Muscle layer of duodenum (tissue), 2 donors: ENCODE measurements around the gene TYROBP.

Source experiments
- H3K27ac ChIP-seq: one replicate; pipeline ENCODE4 v1.7.0; 2013; ENCODE audit warnings: mild to moderate bottlenecking, low read length
- H3K27me3 ChIP-seq: one replicate; pipeline ENCODE4 v1.7.0; 2013; ENCODE audit warnings: low read depth, mild to moderate bottlenecking, control low read depth, low read length
- H3K36me3 ChIP-seq, 2 donors: one replicate each; pipeline ENCODE4 v1.7.0; 2013; ENCODE audit warnings: low read length in 2 of 2, control low read depth in 1 of 2, mild to moderate bottlenecking in 1 of 2; ENCODE audit not compliant: insufficient read depth in 2 of 2, control insufficient read depth in 1 of 2
- H3K4me1 ChIP-seq, 2 donors: one replicate each; pipeline ENCODE4 v1.7.0; 2013; ENCODE audit warnings: low read length in 2 of 2, mild to moderate bottlenecking in 2 of 2, control low read depth in 1 of 2, moderate library complexity in 1 of 2; ENCODE audit not compliant: insufficient read depth in 2 of 2, control insufficient read depth in 1 of 2
- H3K4me3 ChIP-seq, 2 donors: one replicate each; pipeline ENCODE4 v1.7.0; 2013; ENCODE audit warnings: low read length in 2 of 2, low read depth in 1 of 2, mild to moderate bottlenecking in 1 of 2
- H3K9me3 ChIP-seq, 2 donors: one replicate each; pipeline ENCODE4 v1.7.0; 2013; ENCODE audit warnings: low read length in 2 of 2, control low read depth in 1 of 2, mild to moderate bottlenecking in 1 of 2; ENCODE audit not compliant: control insufficient read depth in 1 of 2
- donor health status: healthy.

The TYROBP gene

DNA sequence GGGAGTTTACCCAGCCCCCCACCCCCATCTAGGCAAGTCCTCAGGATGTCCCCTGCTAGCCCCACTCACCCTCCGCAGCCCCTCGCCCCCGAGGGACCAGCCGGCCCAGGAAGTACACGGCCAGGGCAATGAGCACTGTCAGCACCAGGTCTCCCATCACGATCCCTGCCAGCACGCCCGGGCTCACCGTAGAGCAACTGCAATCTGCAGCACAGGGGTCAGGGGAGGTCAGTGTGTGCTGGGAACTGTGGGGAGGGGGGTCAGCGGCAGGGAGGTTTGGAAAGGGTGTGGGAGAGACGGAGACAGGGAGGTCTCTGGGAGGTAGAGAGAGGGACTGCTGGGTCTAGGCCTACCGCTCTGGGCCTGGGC lies 734 bp downstream of the TYROBP start:
- H3K27ac ChIP-seq: peak overlapping the region; percentile 75
- peak overlapping the region; percentile 40 to 48 for H3K4me3 ChIP-seq
- H3K4me1 ChIP-seq: peaks cover 0 to 15% of the 10 kb centered on the region in 2 donors
- no peaks in the 10 kb centered on the region for H3K36me3 ChIP-seq
- H3K9me3 ChIP-seq: no peaks in the 10 kb centered on the region
- H3K27me3 ChIP-seq: no peaks in the 10 kb centered on the region

- peak overlapping the region; percentile 53 for H3K27ac ChIP-seq
- no peaks in the 10 kb centered on the region for H3K27me3 ChIP-seq
- H3K36me3 ChIP-seq: no peaks in the 10 kb centered on the region
- H3K4me1 ChIP-seq: peaks cover 0 to 23% of the 10 kb centered on the region in 2 donors
- H3K9me3 ChIP-seq: no peaks in the 10 kb centered on the region
- no peak overlapping the region for H3K4me3 ChIP-seq
These were observed 2.8 kb downstream of the TYROBP start for GRCh38 chr19:35905178-35905727.

GRCh38 chr19:35904311-35905068 lies 3.6 kb downstream of the TYROBP start:
- H3K36me3 ChIP-seq: no peaks in the 10 kb centered on the region
- no peak overlapping the region for H3K4me3 ChIP-seq
- peaks cover 0 to 23% of the 10 kb centered on the region in 2 donors for H3K4me1 ChIP-seq
- H3K27me3 ChIP-seq: no peaks in the 10 kb centered on the region
- H3K9me3 ChIP-seq: no peaks in the 10 kb centered on the region
- H3K27ac ChIP-seq: peak overlapping the region; percentile 67

DNA sequence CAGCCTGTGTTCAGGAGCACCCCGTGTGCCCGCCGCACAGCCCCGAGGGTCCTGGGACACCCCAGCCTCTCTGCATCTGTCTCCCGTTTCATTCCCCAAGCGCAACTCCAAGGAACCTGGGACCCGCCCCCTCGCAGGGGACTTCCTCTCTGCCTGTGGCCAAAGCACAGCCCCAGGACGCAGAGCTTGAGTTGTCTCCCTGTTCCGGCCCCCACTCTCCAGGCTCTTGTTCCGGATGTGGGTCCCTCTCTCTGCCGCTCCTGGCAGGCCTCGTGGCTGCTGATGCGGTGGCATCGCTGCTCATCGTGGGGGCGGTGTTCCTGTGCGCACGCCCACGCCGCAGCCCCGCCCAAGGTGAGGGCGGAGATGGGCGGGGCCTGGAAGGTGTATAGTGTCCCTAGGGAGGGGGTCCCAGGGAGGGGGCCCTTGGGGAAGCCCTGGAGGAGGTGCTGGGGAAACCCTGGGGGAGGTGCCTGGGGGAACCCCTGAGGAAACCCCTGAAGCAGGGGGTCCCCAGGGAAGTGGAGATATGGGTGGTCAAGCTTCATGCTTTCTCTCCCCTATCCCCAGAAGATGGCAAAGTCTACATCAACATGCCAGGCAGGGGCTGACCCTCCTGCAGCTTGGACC lies 4.4 kb downstream of the TYROBP start:
- Histone ChIP-seq H3K36me3 (no peaks in the 10 kb centered on the region), H3K27me3 (no peaks in the 10 kb centered on the region), H3K9me3 (no peaks in the 10 kb centered on the region), H3K4me3 (peak overlapping the region in 1 of 2 donors; percentile 21), H3K27ac (peak overlapping the region; percentile 80), H3K4me1 (peaks cover 0 to 23% of the 10 kb centered on the region in 2 donors)

GRCh38 chr19:35902870-35903475 lies 5.1 kb downstream of the TYROBP start:
- H3K36me3 ChIP-seq: no peaks in the 10 kb centered on the region
- no peaks in the 10 kb centered on the region for H3K27me3 ChIP-seq
- no peaks in the 10 kb centered on the region for H3K9me3 ChIP-seq
- peaks cover 0 to 30% of the 10 kb centered on the region in 2 donors for H3K4me1 ChIP-seq
- peak overlapping the region; percentile 80 for H3K27ac ChIP-seq
- H3K4me3 ChIP-seq: peak overlapping the region; percentile 21 to 48

DNA sequence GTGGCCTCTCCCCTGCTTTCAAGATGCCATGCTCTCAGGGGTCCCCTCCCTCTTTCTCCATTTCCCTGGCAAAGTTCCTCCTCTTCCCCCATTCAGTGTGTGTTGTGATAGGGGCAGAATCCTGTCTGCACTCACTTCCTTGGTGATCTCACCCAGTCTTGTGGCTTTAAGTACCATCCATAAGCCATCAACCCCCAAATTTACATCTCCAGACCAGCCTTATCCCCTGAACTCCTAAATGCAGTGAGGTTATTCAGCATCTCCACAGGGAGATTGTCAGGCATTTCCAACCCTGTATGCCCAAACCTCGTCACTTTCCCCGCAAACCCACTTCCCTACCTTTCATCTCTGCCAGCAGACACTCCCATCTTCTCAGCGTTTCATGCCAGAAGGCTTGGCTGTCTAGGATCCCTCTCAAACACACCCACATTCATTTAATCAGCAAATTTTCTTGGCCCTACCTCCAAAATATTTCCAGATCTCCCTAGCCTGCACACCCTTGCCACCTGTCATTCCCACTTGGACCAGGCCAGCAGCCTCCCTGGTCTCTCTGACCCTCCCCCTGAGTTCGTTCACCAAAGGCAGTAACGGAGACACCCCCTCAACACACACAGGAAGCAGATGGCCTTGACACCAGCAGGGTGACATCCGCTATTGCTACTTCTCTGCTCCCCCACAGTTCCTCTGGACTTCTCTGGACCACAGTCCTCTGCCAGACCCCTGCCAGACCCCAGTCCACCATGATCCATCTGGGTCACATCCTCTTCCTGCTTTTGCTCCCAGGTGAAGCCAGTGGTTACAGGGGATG lies 6.0 kb downstream of the TYROBP start, which contains the start of gene HCST:
TSS of gene HCST (plus strand) at position 676 of the 808 bp plus-strand sequence. CDS start at position 741, 65 bp downstream.
- H3K9me3 ChIP-seq: no peaks in the 10 kb centered on the region
- H3K27me3 ChIP-seq: no peaks in the 10 kb centered on the region
- H3K36me3 ChIP-seq: peaks cover 2 to 4% of the 10 kb centered on the region in 2 donors
- peaks cover 0 to 36% of the 10 kb centered on the region in 2 donors for H3K4me1 ChIP-seq
- H3K27ac ChIP-seq: peak within 1 kb of the TSS; percentile 80
- H3K4me3 ChIP-seq: peak within 1 kb of the TSS; percentile 21 to 48

- H3K36me3 ChIP-seq: peaks cover 7 to 11% of the 10 kb centered on the region in 2 donors
- peak overlapping the region in 1 of 2 donors; percentile 92 for H3K4me3 ChIP-seq
- H3K27me3 ChIP-seq: no peaks in the 10 kb centered on the region
- H3K4me1 ChIP-seq: peaks cover 0 to 29% of the 10 kb centered on the region in 2 donors
- H3K27ac ChIP-seq: peak overlapping the region; percentile 80
- H3K9me3 ChIP-seq: no peaks in the 10 kb centered on the region
These were observed 6.9 kb downstream of the TYROBP start for GRCh38 chr19:35901055-35901644.

DNA sequence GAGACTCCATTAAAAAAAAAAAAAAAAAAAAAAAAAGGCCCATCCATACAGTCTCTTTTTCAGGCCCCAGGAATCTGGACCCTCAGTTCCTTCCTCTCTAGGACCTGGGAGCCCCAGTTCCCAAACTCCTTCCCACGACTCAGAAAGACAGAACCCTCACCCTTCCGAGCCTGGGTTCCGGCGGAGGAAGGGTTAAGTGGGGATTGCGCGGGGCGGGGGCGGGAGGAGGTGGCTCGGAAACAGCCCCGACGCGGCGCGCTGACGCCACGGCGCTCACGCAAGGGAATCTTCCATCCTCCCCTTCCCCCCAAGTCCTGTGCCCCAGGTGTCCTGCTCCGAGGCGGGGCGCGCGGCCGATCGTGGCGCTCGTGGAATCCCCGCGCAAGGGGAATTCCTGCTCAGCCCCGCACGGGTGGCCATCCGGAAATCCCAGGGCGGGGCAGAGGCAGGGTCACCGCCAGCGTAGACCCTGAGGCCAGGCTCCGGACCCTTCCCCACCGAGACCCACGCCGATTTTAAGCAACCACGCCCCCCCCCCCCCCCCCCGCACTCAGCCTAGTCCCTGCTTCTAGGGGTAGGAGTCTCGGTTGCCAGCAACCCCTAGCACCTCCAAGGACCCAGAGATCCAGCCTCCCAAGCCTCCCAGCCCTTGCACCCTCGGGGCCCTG lies 8.4 kb downstream of the TYROBP start:
- Histone ChIP-seq H3K27ac (peak overlapping the region; percentile 75), H3K9me3 (no peaks in the 10 kb centered on the region), H3K27me3 (no peaks in the 10 kb centered on the region), H3K36me3 (peaks cover 11 to 18% of the 10 kb centered on the region in 2 donors), H3K4me1 (peaks cover 0 to 29% of the 10 kb centered on the region in 2 donors), H3K4me3 (peak overlapping the region; percentile 75 to 92)

GRCh38 chr19:35898499-35898809 lies 9.6 kb downstream of the TYROBP start:
- no peaks in the 10 kb centered on the region for H3K27me3 ChIP-seq
- peak overlapping the region; percentile 75 to 92 for H3K4me3 ChIP-seq
- H3K36me3 ChIP-seq: peaks cover 17 to 28% of the 10 kb centered on the region in 2 donors
- H3K4me1 ChIP-seq: peaks cover 0 to 24% of the 10 kb centered on the region in 2 donors
- H3K9me3 ChIP-seq: no peaks in the 10 kb centered on the region
- H3K27ac ChIP-seq: peak overlapping the region; percentile 75
